Measurements from ENCODE around the gene UBTF.

The UBTF gene

GRCh38 chr17:44213403-44214229, 5.9 kb downstream of the UBTF start:
- DNase-seq: no peak

GRCh38 chr17:44212507-44213402, 6.7 kb downstream of the UBTF start:
- no peak for DNase-seq

DNA sequence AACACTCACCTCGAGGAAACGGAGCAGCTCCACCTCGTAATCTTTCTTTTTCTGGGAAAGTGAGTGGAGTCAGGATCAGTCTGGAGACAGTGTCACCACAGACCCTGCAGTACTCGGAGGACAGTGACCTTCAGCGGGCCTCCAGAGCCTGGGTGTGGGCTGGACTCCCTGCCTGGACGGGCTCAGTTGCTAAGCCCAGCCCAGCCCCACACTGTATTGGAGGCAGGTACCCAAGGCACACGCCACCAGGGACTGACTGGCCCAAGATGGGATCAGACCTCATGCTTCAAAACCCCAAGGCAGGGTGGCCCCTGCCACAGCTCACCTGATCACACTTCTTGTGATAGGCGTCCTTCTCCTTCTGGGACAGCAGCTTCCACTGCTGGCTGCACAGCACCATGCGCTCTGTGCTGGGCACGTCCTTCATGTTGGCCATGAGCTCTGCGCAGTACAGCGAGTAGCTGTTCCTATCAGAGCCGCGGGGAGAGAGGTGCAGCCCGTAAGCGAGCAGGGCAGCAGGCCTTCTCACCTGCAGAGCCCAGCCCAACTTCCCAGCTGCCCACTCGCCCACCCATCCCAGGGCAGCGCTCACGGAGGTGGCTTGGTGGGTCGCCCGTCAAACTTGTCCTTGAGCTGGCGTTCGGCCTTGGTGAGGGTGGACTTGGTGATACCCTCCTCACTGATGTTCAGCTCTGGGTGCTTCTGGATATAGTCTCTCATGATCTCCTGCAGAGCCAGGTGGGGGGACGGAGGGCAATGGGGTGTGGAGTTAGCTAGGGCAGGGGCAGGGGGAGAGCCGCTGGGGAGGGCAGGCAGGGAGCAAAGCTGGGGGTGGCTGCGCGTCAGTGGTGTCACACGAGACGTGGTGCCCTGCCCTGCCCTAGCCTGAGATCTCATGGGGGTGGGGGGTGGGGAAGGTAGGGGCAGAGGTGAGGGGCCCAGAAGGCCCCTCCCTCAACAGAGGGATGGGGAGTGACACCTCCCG, 7.9 kb downstream of the UBTF start:
- DNase-seq: no peak

DNA sequence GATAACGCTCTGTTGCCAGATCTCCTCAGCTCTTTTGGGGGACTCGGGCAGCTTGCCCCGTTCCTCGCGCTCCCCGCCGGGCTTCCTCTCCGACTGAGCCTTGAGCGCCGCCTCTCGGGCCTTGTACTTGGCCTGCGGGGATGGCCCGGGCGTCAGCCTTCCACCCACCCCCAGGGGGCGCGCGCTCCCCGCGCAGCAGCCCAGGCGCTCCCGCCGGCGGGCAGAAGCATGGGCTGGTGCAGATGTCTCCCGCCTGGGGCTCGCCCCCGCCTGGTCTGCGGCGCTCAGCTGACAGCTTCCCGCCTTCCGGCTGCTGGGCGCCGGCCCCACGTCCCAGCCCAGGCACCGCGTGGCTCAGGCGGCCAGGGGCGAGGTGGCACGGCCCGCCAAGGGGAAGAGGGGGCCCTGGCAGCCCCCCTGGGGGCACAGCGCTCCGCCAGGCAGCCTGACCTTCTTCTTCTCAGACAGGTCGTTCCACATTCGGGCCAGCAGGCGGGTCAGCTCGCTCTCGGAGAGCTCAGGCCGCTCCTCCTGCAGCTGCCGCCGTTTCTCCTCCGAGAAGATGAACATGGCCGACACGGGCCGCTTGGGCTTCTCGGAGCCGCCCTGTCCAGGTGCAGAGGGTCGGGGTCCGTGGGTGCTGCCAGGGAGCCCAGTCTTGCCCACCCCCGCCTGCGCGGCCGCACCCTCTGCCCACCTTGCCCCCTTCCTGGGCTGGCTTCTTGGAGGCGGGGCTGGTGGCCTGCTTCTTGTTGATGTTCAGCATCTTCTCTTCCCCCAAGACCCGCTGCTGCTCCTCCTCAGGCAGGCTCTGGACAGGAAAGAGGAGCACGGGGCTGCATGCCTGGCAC, 8.9 kb downstream of the UBTF start:
- DNase-seq: peak; percentile 82

GRCh38 chr17:44209786-44210341, 9.6 kb downstream of the UBTF start:
- no peak for DNase-seq

DNA sequence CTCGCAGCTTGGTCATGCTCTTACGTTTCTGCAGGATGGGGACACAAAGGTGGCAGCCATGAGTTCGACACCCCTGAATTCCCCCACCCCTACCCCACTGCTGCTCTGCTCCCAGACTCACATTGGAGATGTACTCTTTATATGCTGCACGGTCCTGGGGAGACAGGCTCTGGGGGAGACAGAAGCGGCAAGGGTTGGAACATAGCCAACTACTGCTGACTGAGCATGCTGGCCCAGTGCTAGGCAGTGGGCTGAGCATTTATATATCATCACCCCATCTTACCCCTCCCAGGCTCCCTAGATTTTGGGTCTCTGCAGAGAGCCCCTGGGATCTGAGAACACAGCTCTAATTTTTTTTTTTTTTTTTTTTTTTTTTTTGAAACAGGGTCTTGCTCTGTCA, 11.7 kb downstream of the UBTF start:
- DNase-seq: no peak

DNA sequence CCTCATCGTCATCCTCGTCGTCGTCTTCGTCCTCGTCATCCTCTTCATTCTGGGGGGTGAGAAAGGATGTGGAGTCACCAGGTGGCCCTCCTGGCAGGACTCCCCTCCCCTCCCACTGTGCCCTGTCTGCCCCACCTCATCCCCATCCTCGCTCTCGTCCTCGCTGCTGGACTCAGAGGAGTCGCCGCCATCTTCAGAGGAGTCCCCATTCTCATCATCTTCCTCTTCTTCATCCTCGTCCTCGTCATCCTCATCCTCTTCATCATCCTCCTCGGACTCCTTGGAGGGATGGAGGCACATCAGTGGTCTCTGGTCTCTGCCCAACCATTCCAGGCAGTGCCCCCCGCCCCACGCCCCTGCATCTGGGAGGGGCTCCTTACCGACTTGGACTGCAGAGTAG, 12.2 kb downstream of the UBTF start:
- DNase-seq: no peak

- DNase-seq: no peak
Observed at GRCh38 chr17:44206825-44207155, 12.7 kb downstream of the UBTF start.

DNA sequence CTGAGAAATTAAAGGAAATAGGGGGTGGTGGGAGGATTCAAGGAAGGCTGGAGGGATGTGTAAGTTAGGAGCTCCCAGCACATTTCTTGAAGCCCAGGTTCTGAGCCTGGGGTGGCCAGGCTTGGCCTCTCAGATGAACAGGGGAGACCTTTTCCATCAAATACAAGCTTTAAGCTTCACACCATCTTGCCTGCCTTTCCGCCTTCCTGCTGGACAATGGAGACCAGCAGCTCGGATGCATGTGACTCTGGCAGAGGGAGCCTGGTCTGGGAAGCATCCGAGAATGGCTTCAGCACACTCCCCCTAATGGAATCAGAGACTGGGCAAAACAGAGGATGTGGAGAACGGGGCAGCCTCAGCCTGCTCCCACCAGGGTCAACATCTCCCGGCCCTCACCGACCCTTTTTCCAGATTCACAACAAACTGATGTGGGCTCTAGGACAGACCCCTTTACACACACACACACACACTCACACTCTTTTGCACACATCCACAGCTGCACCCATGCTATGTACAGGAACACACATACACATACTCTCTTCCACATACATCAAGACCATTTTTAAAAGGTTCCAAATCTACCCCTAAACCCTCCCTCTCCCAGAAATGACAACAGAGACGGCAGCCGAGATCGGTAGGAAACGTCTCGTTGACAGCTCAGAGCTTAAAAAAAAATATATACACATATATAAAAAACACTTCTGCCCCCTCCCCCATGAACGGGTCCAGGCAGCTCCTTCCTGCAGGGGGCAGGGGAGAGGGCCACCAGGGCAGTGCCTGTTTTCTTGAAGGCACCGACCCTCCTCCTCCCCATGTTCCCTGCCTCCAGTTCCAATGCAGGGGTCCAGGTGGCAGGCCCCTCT, 13.3 kb downstream of the UBTF start:
- DNase-seq: no peak

DNA sequence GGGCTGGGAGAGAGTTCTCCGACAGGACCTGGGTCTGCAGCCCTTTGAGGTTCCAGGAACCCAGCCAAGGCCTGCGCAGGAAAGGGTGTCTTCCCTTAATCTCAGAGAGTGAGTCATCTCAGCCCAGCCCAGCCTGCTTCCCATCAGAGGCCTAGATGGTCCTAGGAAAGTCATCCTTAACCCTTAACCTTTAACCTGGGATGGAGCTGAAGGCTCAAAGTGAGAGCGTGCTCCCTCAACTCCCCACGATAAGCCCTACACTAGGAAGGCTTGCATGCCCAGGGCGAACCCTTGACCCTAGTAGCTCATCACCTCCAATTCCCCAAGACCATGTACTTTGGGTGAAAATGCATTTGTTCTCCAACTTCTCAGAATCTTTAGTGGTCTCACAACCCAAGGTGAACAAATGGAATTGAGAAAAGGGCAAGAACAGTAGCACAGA, 15.0 kb downstream of the UBTF start:
- no peak for DNase-seq

DNA sequence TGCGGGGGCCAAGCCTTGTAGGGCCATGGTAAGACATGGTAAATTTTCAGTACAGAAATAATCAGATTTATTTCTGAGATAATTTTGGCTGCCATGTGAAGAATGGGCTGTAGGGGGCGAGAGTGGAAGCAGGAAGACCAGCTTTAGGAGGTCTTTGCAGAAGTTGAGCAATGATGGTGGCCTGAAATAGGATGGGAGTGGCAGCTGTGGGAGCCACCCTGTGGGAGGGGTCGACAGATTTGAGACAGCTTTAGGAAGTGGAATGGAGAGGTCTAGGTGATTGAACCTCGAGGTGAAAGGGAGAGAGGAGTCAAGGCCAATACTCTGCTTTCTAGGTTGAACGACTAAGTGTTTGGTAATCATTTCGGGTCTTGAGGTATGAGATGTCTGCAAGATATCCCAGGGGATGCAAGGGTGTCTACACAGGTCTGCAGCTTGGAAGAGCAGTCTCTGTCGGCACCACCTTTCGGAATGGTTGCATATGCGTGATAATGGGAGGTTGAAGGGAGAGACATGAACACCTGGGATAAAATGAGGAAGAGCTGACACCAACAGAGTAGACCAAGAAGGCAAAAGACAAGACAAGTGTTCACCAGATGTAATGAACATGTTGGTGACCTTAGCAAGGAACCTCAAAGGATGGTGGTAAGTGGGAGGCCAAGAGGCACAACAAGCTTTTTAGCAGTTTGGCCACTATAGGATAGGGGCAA, 15.6 kb downstream of the UBTF start:
- DNase-seq: peak; percentile 20

- no peak for DNase-seq
Observed at GRCh38 chr17:44202756-44203155, 16.7 kb downstream of the UBTF start.

GRCh38 chr17:44200478-44201155, 18.9 kb downstream of the UBTF start:
- DNase-seq: no peak

DNA sequence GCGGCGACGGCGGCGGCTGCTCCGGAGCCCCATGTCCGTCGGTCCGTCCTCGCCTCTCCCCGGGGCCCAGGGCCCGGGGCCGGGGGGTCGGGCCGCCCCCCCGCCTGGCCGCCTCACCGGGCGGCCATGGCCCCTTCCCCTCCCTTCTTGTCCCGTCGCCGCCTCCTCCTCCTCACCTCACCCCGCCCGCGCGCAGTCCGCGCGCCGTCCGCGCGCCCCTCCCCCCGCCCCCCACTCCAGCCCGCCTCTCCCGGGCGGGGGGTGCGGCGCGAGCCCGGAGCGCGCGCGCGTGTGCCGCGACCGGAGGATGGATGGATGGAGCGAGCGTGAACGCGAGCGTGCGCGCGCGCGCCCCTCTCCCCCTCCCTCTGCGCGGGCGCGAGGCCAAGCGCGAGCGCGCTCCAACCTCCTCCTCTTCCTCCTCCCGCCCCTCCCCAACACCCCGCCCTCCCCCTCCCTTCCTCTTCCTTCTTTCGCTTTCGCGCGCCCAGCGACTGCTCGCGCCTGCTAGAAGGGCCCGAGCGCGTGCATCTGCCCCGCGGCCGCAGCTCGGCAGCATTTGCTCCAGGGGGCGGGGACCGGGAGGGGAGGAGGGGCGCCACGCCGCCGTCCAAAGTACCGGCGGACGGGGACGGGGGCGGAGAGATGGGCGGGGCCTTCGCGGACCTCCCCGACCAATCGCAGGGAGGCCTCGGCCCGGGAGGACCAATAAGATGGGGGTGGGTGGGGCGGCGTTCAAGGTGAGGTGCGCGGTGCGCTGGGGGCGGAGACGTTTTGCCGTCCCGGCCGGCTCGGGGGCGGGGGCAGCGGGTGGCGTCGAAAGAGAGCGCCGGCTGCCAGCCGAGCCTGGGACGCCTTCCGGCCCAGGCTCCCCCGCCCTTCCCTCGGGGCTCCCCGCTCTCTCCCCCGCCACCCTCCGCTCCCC, 19.7 kb downstream of the UBTF start, which contains the start of gene ATXN7L3:
ATXN7L3 (minus strand) TSS at position 332 of the 925 bp plus-strand sequence. CDS start 1,814 bp downstream, outside the sequence.
- DNase-seq: peak; percentile 99

GRCh38 chr17:44198721-44199552, 20.5 kb downstream of the UBTF start:
- peak; percentile 50 for DNase-seq

DNA sequence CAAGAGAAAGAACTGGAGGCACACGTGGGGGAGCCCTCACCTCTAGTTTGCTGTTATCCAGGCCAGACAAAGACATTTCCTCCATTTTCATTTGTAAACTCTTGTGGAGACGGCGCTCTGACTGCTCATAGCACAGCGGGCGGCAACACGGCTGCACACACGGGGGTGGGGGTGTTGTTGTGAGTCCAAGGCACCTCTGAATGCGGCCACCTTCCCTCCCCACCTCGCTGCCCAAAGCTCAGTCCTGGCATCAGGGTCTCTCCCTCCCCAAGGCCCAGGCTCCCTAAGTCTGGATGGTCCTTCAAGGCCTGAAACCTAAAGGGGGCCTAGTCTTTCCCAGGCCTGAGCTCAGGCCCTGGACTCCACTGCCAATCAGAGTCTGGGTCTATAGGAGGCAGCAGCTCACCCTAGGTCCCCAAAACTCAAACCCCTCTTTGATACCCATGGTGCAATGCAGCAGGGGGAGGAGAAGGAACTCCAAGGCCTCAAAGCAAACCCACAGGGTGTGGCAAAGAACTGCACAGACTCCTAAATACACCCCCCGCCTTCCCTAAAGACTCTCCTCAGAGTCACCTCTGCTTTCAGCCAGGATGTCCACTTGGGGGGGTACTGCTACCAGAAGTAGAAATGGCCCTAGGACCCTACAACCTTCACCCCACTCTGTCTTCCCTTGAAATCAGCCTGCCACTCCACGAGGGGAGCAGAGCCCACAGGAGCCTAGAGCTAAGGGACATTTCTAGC, 21.3 kb downstream of the UBTF start:
- DNase-seq: no peak
